ENCODE results near the gene PDE4A. TPM values are rescaled to one million over a fixed set of nuclear protein-coding genes. Genes with fewer than 3 reads are reported as not detected.

PDE4A gene
- polyA plus RNA-seq, 2 donors = 1.2 to 1.3 TPM

- WGBS, 2 donors = 80 to 81% methylated on average over 7 of the region's 7 CpGs
- H3K27ac ChIP-seq (ENCODE audit: low read depth in 2 of 2, low read length in 1 of 2) = no peak overlapping the region
- H3K27me3 ChIP-seq (ENCODE audit: control insufficient read depth in 1 of 2, insufficient read depth in 2 of 2, low read length in 2 of 2) = peaks cover 0 to 5% of the 10 kb centered on the region in 2 donors
- H3K9me3 ChIP-seq (ENCODE audit: control insufficient read depth in 2 of 2, insufficient read depth in 1 of 2, low read depth in 1 of 2, low read length in 1 of 2) = peaks cover 0 to 4% of the 10 kb centered on the region in 2 donors
- peaks cover 0 to 9% of the 10 kb centered on the region in 2 donors for H3K36me3 ChIP-seq (ENCODE audit: control insufficient read depth in 2 of 2, insufficient read depth in 2 of 2, low read length in 1 of 2)
- H3K4me1 ChIP-seq (ENCODE audit: control insufficient read depth in 2 of 2, insufficient read depth in 2 of 2, low read length in 1 of 2) = peaks cover 4 to 23% of the 10 kb centered on the region in 2 donors
- no peak overlapping the region for H3K4me3 ChIP-seq (ENCODE audit: low read depth in 1 of 2, low read length in 2 of 2)
These were observed 92.9 kb downstream of the PDE4A start for GRCh38 chr19:10513223-10513622.

DNA sequence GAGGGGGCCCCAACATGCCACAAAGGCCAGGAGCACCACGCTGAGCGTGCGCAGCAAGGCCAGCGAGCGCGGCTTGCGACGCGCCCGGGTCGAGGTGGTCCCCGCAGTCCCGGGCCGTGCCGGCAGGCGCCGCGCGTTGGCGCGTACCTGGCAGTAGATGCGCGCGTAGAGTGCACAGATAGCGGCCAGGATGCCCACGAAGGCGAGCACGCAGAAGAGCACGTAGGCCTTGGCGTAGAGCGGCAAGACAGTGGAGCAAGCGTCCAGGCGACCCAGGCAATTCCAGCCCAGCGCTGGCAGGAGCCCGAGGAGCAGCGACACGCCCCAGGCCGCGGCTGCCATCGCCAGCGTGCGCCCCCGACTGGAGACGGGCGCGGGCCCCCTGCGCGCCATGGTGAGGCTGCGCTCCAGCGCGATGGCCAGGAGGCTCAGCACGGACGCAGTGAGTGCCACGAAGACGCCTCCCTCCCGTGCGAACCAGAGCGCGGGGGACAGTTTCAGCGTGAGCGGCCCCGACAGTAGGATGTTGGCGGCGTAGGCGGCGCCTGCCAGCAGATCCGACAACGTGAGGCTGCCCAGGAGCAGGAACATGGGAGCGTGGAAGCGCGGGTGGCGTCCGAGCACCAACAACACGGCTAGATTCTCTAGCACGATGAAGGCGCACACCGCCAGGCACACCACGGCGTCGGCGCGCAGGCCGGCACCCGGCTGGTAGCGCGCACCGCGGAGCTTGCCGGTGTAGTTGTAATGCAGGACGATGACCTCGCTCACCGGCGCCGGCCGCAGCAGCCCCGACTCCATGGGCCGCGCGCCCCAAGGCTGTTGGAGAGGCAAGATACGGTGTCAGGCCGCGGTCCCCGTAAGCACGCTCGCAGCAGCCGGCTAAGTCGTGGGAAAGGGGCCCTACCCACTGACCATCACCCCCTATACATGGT, 94.1 kb downstream of the PDE4A start:
- H3K9me3 ChIP-seq (ENCODE audit: control insufficient read depth in 2 of 2, insufficient read depth in 1 of 2, low read depth in 1 of 2, low read length in 1 of 2) = peaks cover 0 to 4% of the 10 kb centered on the region in 2 donors
- peaks cover 0 to 9% of the 10 kb centered on the region in 2 donors for H3K36me3 ChIP-seq (ENCODE audit: control insufficient read depth in 2 of 2, insufficient read depth in 2 of 2, low read length in 1 of 2)
- H3K4me1 ChIP-seq (ENCODE audit: control insufficient read depth in 2 of 2, insufficient read depth in 2 of 2, low read length in 1 of 2) = peaks cover 8 to 32% of the 10 kb centered on the region in 2 donors
- peak overlapping the region; percentile 5 to 16 for H3K4me3 ChIP-seq (ENCODE audit: low read depth in 1 of 2, low read length in 2 of 2)
- no peak overlapping the region for H3K27ac ChIP-seq (ENCODE audit: low read depth in 2 of 2, low read length in 1 of 2)
- H3K27me3 ChIP-seq (ENCODE audit: control insufficient read depth in 1 of 2, insufficient read depth in 2 of 2, low read length in 2 of 2) = peaks cover 0 to 5% of the 10 kb centered on the region in 2 donors
- 26 to 35% methylated on average over 107 of the region's 107 CpGs for WGBS, 2 donors

DNA sequence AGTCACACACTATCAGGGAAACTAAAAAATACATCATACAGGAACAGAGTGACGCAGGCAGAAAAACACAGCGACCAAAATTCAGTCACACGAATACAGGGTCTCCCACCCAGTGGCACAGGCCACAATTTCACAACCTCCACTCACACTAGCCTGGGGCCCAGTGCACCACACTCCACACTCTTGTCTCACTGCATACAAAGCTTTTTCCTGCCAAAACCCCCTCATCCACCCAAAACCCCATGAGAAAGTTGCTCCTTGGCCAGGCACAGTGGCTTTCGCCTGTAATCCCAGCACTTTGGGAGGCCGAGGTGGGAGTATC, 95.7 kb downstream of the PDE4A start:
- peak overlapping the region; percentile 21 to 55 for H3K4me3 ChIP-seq (ENCODE audit: low read depth in 1 of 2, low read length in 2 of 2)
- 59 to 78% methylated on average over 5 of the region's 5 CpGs for WGBS, 2 donors
- peaks cover 0 to 9% of the 10 kb centered on the region in 2 donors for H3K36me3 ChIP-seq (ENCODE audit: control insufficient read depth in 2 of 2, insufficient read depth in 2 of 2, low read length in 1 of 2)
- peaks cover 4 to 27% of the 10 kb centered on the region in 2 donors for H3K4me1 ChIP-seq (ENCODE audit: control insufficient read depth in 2 of 2, insufficient read depth in 2 of 2, low read length in 1 of 2)
- H3K27me3 ChIP-seq (ENCODE audit: control insufficient read depth in 1 of 2, insufficient read depth in 2 of 2, low read length in 2 of 2) = peaks cover 0 to 5% of the 10 kb centered on the region in 2 donors
- peaks cover 0 to 4% of the 10 kb centered on the region in 2 donors for H3K9me3 ChIP-seq (ENCODE audit: control insufficient read depth in 2 of 2, insufficient read depth in 1 of 2, low read depth in 1 of 2, low read length in 1 of 2)
- H3K27ac ChIP-seq (ENCODE audit: low read depth in 2 of 2, low read length in 1 of 2) = peak overlapping the region in 1 of 2 donors; percentile 56

DNA sequence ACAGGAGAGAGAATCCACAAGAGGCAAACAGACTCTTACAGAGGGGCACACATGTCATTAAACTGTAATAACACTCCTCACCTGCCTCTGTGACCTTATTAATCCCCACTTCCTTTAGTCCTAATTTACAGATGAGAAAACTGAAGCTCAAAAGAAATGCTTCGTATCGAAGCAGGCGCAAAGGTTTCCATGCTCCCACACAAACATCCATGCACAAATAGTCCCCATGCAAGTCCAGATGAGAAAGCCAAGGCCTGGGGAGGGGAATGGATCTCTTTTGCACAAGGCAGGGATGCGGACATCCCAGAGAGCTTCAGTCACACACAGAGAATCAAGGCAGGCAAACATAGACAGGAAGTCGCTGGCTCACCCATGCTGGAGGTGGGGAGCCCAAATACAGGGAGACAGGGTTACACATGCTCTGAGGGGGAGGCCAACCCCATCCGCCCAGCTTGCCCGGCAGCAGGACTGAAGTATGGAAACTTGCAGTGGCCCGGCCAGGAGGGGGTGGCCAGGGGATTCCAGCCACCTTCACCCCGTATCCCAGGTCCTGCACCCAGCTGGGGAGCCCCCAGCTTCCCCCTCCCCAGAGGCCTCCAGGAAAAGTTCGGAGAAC, 96.4 kb downstream of the PDE4A start:
- 29 to 36% methylated on average over 10 of the region's 10 CpGs for WGBS, 2 donors
- Histone ChIP-seq H3K27me3 (ENCODE audit: control insufficient read depth in 1 of 2, insufficient read depth in 2 of 2, low read length in 2 of 2) (peaks cover 0 to 5% of the 10 kb centered on the region in 2 donors), H3K27ac (ENCODE audit: low read depth in 2 of 2, low read length in 1 of 2) (peak overlapping the region; percentile 87 to 88), H3K4me3 (ENCODE audit: low read depth in 1 of 2, low read length in 2 of 2) (peak overlapping the region; percentile 55 to 67), H3K9me3 (ENCODE audit: control insufficient read depth in 2 of 2, insufficient read depth in 1 of 2, low read depth in 1 of 2, low read length in 1 of 2) (peaks cover 0 to 4% of the 10 kb centered on the region in 2 donors), H3K36me3 (ENCODE audit: control insufficient read depth in 2 of 2, insufficient read depth in 2 of 2, low read length in 1 of 2) (peaks cover 0 to 9% of the 10 kb centered on the region in 2 donors), H3K4me1 (ENCODE audit: control insufficient read depth in 2 of 2, insufficient read depth in 2 of 2, low read length in 1 of 2) (peaks cover 4 to 29% of the 10 kb centered on the region in 2 donors)

DNA sequence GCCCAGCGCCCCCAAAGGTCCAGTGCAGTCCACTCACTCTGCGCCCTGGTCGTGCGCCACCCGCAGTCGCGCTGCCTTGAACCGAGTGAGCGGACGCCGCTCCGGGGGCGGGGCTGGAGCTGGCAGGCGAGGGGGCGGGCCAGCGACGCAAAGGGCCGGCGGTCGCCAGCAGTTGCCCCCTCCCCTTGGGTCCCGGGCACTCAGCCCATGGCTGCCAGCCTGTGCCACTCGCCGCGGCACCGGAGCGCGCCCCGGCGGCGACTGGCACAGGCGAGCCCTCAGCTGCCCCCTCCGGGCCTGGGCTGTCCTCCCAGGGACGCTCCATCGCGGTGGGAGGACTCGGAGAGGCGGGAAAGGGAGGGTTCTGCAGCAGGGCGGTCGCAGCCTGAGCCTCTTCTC, 97.0 kb downstream of the PDE4A start, which contains the start of gene S1PR5:
TSS of gene S1PR5 (minus strand) at position 87 of the 399 bp plus-strand sequence. CDS start 2,436 bp downstream, outside the sequence.
- peaks cover 0 to 5% of the 10 kb centered on the region in 2 donors for H3K27me3 ChIP-seq (ENCODE audit: control insufficient read depth in 1 of 2, insufficient read depth in 2 of 2, low read length in 2 of 2)
- H3K36me3 ChIP-seq (ENCODE audit: control insufficient read depth in 2 of 2, insufficient read depth in 2 of 2, low read length in 1 of 2) = peaks cover 0 to 9% of the 10 kb centered on the region in 2 donors
- H3K4me1 ChIP-seq (ENCODE audit: control insufficient read depth in 2 of 2, insufficient read depth in 2 of 2, low read length in 1 of 2) = peaks cover 4 to 30% of the 10 kb centered on the region in 2 donors
- peak within 1 kb of the TSS; percentile 87 to 88 for H3K27ac ChIP-seq (ENCODE audit: low read depth in 2 of 2, low read length in 1 of 2)
- 1% methylated on average over 33 to 39 of the region's 39 CpGs for WGBS, 2 donors
- H3K9me3 ChIP-seq (ENCODE audit: control insufficient read depth in 2 of 2, insufficient read depth in 1 of 2, low read depth in 1 of 2, low read length in 1 of 2) = peaks cover 0 to 4% of the 10 kb centered on the region in 2 donors
- peak within 1 kb of the TSS; percentile 55 to 67 for H3K4me3 ChIP-seq (ENCODE audit: low read depth in 1 of 2, low read length in 2 of 2)

- peak overlapping the region; percentile 87 to 88 for H3K27ac ChIP-seq (ENCODE audit: low read depth in 2 of 2, low read length in 1 of 2)
- H3K4me3 ChIP-seq (ENCODE audit: low read depth in 1 of 2, low read length in 2 of 2) = peak overlapping the region; percentile 55 to 67
- peaks cover 4 to 30% of the 10 kb centered on the region in 2 donors for H3K4me1 ChIP-seq (ENCODE audit: control insufficient read depth in 2 of 2, insufficient read depth in 2 of 2, low read length in 1 of 2)
- whole genome bisulfite sequencing, 2 donors = 1% methylated on average over 23 to 27 of the region's 27 CpGs
- H3K9me3 ChIP-seq (ENCODE audit: control insufficient read depth in 2 of 2, insufficient read depth in 1 of 2, low read depth in 1 of 2, low read length in 1 of 2) = peaks cover 0 to 4% of the 10 kb centered on the region in 2 donors
- H3K27me3 ChIP-seq (ENCODE audit: control insufficient read depth in 1 of 2, insufficient read depth in 2 of 2, low read length in 2 of 2) = peaks cover 0 to 5% of the 10 kb centered on the region in 2 donors
- H3K36me3 ChIP-seq (ENCODE audit: control insufficient read depth in 2 of 2, insufficient read depth in 2 of 2, low read length in 1 of 2) = peaks cover 0 to 9% of the 10 kb centered on the region in 2 donors
These were observed 97.6 kb downstream of the PDE4A start for GRCh38 chr19:10517760-10518443.

GRCh38 chr19:10518444-10519361, 98.4 kb downstream of the PDE4A start:
- Histone ChIP-seq H3K4me1 (ENCODE audit: control insufficient read depth in 2 of 2, insufficient read depth in 2 of 2, low read length in 1 of 2) (peaks cover 4 to 30% of the 10 kb centered on the region in 2 donors), H3K27ac (ENCODE audit: low read depth in 2 of 2, low read length in 1 of 2) (peak overlapping the region; percentile 88 to 90), H3K4me3 (ENCODE audit: low read depth in 1 of 2, low read length in 2 of 2) (no peak overlapping the region), H3K36me3 (ENCODE audit: control insufficient read depth in 2 of 2, insufficient read depth in 2 of 2, low read length in 1 of 2) (peaks cover 0 to 9% of the 10 kb centered on the region in 2 donors), H3K9me3 (ENCODE audit: control insufficient read depth in 2 of 2, insufficient read depth in 1 of 2, low read depth in 1 of 2, low read length in 1 of 2) (peaks cover 0 to 4% of the 10 kb centered on the region in 2 donors), H3K27me3 (ENCODE audit: control insufficient read depth in 1 of 2, insufficient read depth in 2 of 2, low read length in 2 of 2) (peaks cover 0 to 5% of the 10 kb centered on the region in 2 donors)
- WGBS, 2 donors = 9 to 11% methylated on average over 33 of the region's 33 CpGs
